Activated gamma-delta T cell (primary cell): Measurements from ENCODE around the gene SPO11.

ENCODE experiments used
- DNase-seq: peaks from one replicate; lab custom pipeline; 2025; lab: John Stamatoyannopoulos, UW
- total RNA-seq, 2 donors: gene quantifications; one replicate each; lab custom pipeline; 2026; lab: John Stamatoyannopoulos, UW

Gene SPO11, protein sequence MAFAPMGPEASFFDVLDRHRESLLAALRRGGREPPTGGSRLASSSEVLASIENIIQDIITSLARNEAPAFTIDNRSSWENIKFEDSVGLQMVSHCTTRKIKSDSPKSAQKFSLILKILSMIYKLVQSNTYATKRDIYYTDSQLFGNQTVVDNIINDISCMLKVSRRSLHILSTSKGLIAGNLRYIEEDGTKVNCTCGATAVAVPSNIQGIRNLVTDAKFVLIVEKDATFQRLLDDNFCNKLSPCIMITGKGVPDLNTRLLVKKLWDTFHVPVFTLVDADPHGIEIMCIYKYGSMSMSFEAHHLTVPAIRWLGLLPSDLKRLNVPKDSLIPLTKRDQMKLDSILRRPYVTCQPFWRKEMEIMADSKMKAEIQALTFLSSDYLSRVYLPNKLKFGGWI
- 0 reads per million in 2 donors for total RNA-seq

DNA sequence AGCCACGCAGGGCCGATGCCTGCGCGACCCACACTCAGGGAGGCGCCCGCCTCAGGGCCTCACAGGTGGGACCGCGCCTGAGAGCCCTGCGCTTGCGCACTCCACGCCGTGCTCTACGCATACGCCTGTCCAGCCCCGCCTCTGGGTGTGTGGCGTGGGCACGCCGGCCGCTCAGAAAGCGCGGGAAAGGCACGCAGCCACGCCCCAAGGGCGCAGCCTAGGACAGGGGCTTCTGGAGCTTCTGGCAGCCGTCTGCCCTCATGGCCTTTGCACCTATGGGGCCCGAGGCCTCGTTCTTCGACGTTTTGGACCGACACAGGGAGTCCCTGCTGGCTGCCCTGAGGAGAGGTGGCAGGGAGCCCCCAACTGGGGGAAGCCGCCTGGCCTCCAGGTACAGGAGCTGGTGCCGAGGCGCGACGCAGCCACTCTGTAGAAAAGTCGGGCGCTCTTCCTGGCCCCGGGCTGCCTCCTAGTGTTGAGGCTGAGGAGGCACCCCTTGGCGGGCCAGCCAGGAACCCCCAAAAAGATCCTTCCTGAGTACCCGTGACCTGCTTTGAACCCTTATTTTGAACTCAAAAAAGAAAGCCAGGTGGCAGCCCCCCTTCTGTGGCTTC, at the start of gene SPO11:
TSS of gene SPO11 (plus strand) at position 196 of the 614 bp plus-strand sequence. CDS start at position 261, 65 bp downstream.
- DNase-seq: no peak

DNA sequence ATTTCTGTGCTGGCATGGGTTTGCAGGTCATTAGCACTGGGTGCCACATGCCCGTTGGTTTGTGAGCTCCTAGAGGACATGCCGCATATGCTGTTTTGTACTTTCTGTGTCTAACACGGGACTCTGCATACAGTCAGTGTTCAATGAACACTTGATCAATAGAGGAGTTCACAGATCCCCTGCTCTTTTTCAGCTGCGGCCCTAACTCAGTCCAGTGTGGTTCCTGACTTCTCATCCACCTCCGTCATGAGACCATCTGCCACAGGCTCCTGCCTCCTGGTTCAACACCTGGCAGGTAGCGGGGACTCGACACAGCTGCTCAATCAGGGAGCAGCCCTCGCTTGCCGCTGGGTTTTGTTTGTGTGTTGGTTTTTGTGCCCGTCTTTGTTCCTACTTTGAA, 49.4 kb upstream of the SPO11 start:
- DNase-seq: no peak

DNA sequence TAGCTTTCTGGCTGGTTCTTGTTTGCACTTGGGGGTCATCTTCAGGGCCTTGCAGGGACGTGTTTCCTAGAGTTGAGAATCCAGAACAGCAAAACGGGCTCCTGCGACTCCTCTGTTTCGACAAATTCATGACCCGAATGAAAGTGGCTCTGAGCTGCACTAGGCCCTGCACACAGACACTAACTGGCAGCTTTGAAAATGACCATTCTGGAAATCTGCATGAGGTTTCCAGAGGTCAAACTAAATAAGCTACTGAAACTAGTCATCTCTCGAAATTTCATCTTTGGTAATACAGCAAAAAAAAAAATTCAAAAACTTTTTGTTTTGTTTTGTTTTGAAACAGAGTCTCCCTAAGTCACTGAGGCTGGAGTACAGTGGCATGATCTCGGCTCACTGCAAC, 47.7 kb upstream of the SPO11 start:
- no peak for DNase-seq

DNA sequence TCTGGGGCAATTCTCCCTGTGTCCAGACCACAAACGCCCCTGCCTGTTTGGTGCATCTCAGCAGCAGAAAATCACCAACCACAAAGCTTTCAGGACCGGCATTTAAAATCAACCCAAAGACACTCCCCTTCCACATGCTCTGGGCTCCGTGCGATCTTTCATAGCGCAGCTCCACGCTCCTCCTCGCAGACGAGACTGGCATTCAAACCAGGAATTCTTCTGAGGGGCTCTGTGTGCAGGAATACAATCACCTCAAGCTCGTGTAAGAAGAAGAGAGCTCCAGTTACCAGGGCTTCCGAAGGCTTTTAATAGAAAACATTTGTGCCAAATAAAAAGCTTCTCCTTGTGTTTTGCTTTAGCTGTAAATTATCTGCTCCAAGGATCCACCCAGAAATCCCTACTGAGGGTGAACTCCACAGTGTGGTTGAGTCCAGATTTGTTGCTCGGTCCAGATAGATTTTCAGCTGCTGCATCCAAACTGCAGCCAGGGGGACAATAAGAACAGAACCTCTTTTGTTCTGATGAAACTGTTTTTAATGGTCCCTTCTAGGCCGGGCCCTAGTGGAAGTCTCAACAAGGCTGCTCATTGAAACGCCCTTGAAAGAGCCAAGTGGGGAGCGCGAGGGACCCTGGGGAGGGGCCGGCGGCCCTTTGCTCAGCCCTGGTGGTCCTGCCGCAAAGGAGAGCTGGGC, 46.8 kb upstream of the SPO11 start:
- DNase-seq: no peak

DNA sequence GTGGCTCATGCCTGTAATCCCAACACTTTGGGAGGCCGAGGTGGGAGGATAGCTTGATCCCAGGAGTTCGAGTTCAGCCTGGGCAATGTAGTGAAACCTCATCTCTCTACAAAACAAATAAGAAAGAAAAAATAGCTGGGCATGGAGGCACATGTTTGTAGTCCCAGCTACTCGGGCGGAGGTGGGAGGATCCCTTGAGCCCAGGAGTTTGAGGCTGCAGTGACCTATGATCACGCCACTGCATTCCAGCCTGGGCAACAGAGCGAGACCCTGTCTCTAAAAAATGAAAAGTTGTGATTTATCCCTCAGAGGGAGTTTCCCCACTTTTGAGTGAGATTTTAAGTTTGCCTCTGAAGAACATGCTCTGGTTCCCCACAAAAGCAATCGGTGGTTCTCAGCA, 45.7 kb upstream of the SPO11 start:
- no peak for DNase-seq

DNA sequence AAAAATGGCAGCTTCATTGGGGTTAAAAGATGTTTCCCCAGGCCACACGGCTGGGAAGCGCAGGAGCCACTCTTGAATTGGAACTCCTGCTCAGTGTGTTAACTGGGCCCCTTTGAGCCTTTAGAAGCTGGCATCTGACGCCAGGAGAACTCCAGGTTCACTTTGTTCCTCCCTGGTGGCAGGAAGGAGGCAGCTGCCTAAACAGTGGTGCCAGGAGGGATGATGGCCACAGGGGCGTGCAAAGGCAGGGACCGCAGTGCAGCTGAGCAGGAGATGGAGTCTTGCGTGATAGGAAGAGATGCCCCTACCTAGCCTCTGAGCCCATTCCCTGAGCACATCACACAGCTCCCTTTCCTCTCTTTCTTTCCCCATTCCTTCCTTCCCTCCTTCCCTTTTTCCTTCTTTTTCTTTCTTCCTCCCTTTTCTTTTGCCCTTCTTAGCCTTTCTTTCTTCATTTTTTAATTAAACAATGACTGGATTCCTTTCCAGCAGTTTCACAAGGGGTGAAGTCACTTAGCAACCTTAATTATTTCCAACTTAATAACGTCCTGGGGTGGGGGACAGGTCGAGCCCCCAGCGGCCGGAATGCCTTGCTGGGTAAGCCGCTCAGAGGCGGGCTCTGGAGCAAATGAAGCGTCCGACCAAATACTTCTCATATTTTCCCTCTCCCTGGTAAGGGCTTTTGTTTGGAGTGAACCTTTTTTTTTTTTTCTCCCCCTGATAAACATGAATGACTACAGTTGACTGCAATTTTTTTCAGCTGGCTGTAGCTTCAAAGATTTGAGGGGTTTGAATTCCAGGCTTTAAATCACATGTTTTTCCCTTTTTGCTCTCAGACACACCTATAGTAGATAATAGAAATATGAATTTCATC, 42.4 kb upstream of the SPO11 start:
- no peak for DNase-seq

DNA sequence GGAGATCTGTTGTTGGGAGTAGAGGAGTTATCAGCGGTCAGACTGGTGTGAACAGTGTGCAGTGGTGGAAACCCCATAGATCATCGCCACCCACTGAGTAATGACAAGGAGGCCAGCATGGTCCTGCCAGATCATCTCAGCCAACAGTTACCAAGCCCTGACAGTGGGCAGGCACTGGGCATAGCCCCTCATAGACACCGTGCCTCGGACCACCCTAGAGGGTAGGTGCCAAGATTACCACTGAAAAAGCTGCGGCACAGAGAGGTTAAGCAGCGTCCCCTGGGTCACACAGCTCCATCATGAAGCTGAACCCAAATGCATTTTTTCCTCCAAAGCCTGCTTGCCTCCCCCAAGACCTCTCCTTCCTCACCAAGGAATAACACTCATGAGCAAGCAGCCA, 41.7 kb upstream of the SPO11 start:
- no peak for DNase-seq

DNA sequence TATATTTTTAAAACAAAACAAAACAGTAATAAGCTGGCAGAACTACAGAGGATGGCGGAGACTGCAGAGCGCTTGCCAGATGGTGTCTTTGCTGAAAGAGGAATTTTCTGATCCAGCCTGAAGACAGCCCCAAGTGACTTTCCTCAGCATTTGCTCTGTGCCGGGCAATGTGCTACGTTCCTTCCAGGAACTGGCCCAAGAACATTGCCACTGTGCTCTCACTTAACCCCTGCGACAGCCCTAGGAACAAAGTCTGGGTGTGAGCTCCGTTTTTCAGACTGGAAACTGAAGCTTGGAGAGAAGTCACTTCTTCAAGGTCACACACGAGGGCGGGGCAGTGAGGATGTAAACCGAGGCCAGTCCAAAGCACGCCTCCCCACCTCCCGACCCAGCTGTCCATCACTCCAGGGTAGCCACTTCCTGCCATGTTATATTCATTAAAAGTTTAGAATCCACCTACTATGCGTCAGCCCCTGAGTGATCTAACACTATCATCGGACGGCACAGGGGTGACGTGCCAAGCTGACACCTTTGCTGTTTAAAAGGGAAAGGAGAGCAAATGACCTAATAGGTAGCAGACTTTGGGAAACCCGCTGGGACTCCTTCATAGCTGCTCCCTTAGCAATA, 40.8 kb upstream of the SPO11 start:
- DNase-seq: no peak

DNA sequence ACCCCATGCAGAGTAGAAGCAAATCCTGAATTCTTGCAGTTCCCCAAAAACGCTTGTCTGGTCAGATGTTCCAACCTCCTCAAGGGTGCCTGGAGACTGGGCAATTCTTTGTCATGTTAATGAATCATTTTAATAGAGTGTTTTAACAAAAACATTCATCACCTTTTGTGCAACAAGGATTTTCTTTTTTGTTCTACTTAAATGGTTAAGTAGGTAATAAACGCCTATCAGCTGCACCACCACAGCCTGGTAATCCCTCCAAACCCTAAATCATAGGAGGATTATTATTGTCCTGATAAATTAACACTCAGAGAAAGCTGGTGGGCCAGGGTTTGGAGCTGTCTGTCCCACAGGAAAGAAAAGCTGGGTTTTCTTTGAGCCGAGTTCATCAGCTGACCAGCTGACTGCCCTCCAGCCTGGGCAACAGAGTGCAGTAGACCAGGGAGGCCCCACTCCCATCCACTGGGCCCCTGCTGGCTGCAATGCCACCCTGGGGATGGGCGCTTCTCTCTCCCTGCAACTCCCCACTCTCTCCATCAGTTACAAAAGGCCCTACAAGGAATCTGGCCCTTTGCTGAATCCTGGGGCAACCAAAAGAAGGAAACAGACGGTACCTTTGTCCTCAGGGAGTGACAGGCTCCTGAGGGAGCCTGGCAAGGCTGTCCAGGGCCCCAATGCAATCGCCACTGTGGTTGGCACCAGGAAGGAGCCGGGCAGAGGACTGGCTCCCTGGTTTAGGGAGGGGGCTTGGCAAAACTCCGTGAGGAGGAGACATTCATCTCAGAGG, 40.0 kb upstream of the SPO11 start:
- DNase-seq: no peak

DNA sequence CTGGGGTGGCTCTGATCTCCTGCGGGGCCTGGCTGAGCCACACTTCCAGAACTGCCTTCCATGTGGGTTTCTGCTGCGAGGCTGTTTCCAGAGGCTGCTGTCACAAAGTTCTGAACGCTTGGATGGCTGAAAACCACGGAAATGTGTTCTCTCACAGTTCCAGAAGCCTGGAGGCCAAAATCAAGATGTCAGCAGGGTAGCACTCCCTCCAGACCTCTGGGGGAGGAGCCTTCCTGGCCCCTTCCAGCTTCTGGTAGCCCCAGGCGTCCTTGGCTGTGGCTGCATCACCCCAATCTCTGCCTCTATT, 39.5 kb upstream of the SPO11 start:
- no peak for DNase-seq

DNA sequence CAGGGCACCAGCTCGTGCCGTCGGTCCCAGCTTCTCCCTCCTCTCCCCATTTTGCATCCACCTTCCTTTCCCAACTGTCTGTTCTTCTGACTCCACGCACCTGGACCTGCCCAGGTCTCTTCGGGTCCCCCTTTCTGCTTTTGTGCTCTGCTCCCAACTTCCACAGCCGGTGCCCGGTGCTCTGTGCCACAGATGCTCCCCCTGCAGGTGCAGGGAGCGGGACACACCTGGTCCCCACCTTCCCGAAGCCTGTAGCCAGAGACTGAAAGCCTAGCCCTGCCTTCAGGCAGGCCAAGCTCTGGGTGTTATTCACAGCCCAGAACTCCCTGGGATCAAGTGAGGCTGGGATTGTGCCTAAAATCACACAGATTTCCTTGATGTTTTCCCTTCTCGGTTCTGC, 38.6 kb upstream of the SPO11 start:
- no peak for DNase-seq

DNA sequence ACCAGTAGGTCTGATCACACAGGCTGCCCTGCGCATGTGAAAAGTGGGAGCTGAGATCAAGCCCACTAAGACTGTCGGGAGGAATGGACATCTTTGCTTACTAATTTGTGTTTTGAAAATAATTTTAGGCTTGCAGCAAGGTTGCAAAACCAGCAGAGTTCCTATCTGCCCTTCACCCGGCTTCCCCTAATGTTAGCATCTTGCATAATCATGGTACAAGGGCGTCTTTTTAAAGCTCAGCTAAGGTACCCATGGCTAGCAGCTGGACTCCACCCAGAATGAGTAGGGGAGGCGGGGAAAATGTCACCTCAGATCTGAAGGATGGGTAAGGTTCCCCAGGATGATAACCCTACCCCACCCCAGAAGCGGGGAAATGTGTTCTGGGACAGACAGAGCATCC, 37.9 kb upstream of the SPO11 start:
- DNase-seq: no peak

DNA sequence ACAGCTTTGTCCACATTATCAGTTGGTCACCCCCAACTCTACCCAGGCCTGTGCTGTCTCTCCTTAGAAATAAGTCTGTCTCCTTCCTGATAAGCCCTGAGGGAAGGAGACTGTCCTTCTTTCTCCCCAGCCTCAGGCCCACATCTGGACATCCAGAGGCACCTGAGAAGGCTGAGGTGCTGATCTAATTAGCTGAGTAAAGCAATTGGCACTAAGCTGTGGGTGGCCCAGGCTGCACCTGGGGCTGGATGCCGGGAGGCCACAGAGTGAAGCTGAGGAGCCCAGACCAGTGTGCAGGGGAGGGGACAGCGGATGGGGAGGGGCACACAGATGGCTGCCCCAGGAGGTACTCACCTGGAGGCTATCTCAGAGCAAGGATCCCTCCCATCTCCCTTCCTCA, 37.0 kb upstream of the SPO11 start:
- DNase-seq: no peak

DNA sequence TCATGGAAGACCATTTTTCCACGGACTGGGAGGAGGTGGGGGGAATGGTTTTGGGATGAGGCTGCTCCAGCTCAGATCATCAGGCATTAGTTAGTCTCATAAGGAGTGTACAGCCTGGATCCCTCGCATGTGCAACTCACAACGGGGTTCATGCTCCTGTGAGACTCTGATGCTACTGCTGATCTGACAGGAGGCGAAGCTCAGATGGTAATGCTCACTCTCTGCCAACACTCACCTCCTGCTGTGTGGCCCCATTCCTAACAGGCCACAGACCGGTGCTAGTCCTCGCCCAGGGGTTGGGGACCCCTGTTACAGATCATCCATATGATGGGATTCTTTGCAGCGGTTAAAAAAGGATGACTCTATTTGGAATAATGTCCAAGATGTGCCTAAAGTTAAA, 35.6 kb upstream of the SPO11 start:
- DNase-seq: no peak

DNA sequence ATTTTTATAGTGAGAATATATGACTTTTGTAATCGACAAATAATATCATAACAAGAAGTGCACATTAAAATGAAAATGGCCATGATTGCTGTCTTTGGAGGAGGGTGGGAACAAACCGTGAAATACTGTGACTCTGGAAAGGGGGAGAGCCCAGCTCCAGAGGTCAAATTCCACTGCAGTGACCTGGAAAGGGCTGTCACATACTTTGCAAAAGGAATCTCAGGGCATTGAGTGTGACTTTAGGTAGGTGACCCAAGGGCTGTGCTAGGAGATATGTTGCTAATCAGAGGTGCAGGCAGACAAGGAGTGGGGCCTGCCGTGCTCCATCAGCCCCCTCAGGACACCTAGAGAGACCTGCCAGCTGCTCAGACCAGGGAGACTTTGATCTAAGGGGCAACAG, 35.1 kb upstream of the SPO11 start:
- DNase-seq: no peak

DNA sequence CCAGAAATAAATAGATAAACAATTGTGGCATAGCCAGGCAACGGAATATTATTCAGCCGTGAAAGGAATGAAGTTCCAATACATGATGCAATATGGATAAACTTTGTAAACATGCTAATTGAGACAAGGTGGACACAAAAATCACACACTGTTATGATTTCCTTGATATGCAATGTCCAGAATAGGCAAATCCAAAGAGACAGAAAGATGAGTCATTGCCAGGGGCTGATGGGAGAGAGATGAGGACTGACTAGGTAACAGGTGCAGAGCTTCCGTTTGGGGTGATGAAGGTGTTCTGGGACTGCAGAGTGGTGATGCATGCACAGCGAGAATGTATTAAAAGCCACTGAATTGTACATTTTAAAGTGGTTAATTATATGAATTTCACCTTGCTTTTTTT, 31.1 kb upstream of the SPO11 start:
- no peak for DNase-seq

DNA sequence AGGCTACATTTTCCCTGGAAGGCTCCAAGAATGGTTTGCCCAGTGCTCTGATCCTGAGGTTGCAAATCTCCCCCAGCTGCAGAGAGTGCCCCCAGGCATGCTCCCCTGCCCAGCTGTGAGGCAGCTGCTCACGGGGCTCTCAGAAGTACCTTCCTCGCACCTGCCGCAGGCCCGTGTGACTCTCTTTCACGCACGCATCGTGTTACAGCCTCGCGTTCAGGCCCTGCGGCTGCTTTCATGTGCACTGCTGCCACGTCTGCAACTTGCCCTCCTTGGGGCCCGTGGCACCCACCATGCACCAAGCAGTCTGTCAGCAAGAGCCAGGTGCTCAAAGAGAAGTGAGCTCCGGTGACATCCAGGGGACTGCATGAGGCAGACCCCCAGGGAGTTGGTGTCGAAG, 28.6 kb upstream of the SPO11 start:
- DNase-seq: no peak

DNA sequence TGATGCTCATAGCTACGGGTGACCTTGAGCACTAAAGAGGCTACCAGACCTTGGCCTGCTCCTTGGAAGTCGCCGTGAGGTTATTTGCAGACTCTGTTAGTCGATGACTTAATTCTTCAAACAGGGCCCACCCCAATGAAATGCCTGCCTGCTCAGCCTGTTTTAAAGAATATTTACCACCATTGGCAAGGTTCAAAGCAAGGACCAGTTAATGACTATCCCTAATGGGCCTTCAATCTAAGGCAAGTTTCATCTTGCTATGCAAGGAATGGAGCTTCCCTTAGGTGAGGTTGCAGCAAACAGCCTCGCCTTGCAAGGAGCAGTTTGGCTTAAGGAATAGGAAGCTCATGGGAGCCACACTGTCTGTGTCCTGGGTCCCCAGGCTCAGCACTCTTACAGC, 22.9 kb upstream of the SPO11 start:
- no peak for DNase-seq

DNA sequence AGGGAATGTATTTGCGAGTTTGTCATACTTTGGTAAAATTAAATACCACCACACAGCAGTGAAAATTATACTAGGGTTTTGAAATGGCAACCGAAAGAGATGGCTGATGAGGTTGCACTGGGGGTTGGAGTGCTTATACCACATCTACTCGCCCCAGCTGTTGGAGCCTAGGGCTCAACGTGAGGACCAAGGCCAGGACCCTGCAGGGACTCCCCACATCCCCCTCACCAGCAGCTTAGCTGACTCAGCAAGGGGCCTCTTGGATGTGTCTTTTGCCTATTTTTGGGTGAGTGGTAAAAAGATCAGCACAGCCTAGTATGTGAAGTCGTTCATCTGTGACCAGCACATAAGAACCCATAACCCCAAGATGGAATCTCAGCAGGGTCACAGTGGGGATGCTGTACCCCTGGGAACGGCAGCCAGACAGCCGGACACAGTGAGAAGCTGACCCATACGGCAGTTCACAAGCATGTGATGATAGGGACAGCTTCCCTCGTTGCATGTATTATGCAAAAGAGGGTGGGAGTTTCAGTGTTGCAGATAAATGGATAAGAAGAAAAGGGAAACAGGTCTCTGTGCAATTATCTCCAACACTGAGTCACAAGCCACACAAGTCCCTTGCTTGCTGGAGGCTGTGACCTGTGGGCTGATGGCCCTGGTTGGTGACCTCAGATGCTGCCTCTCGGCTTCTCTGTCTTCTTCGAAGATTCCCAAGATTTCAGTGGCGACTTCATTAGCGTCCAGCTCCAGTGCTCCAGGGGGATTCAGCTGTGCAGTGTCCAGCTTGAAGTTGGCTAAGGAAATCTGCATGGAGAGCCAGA, 20.9 kb upstream of the SPO11 start:
- DNase-seq: no peak

DNA sequence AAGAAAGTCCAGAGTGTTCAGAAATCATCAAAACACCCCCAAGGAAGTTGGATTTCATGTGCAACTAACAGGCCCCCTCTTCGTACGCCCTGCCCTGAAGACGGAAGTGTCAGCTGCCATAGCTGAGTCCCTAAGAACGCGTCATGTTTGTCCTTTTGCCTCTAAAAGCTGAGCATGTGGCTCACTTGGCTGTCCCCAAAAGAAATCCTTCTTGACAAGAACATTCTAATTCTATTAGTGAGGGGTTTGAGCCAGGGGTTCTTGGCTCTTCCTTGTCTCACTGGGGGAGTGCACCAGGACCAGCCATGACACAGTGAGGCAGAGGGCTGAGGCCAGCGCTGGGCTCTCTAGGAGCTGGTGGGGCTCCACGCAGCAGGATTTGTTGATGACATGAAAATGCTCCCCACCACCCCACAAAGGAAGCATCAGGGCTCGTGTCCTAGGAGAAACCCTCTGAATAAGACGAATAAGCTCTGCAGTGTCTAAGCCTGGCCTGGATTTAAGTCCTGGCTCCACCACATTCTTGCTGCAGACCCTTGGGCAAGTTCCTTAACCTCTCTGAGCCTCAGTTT, 20.0 kb upstream of the SPO11 start:
- no peak for DNase-seq
